ENCODE measurements around the gene ICAM4. TPM values are rescaled to one million over a fixed set of nuclear protein-coding genes. Genes with fewer than 3 reads are reported as not detected.
A peak's percentile ranks its signal among the peaks of the same experiment; 100 is the strongest.

ICAM4 gene
- total RNA-seq, 1 donor from 2014 or later = not detected

- DNase-seq (ENCODE audit: low spot score) = peak; percentile 93
- H3K36me3 ChIP-seq = no peaks in the 10 kb centered on the region
- Mint-ChIP-seq H3K4me3 (peak overlapping the region; percentile 81), H3K27ac (no peak overlapping the region), H3K36me3 (no peaks in the 10 kb centered on the region), H3K27me3 (ENCODE audit: insufficient read depth, low read depth) (peaks cover 89% of the 10 kb centered on the region), H3K9me3 (peaks cover 3% of the 10 kb centered on the region), H3K4me1 (peaks cover 32% of the 10 kb centered on the region)
- H3K4me3 ChIP-seq = peak overlapping the region; percentile 39
- H3K79me2 ChIP-seq (ENCODE audit: low read depth) = no peaks in the 10 kb centered on the region
- no peak overlapping the region for H3K27ac ChIP-seq
- H3K4me2 ChIP-seq = peak overlapping the region; percentile 75
- H3F3A ChIP-seq (ENCODE audit: low read depth) = peaks cover 72% of the 10 kb centered on the region
- H2AFZ ChIP-seq (replicated peaks) = peak overlapping the region; percentile 31
- peak; percentile 8 for TF ChIP-seq EZH2 (IDR thresholded peaks at IDR 0.05)
- TF ChIP-seq EZH2phosphoT487 (IDR thresholded peaks at IDR 0.05) = no peak
- H3K9ac ChIP-seq = no peak overlapping the region
- peaks cover 9% of the 10 kb centered on the region for H3K4me1 ChIP-seq
- H3K27me3 ChIP-seq = peaks cover 100% of the 10 kb centered on the region
- no peaks in the 10 kb centered on the region for H3K9me3 ChIP-seq (ENCODE audit: low read depth)
- H4K20me1 ChIP-seq (ENCODE audit: low read depth) = peaks cover 76% of the 10 kb centered on the region
Measured at GRCh38 chr19:10292206-10292788, 5.5 kb downstream of the ICAM4 start.

- Histone ChIP-seq H3K4me2 (peak overlapping the region; percentile 75), H3K27ac (no peak overlapping the region), H2AFZ (replicated peaks) (peak overlapping the region; percentile 31), H3F3A (ENCODE audit: low read depth) (peaks cover 70% of the 10 kb centered on the region), H3K36me3 (no peaks in the 10 kb centered on the region), H4K20me1 (ENCODE audit: low read depth) (peaks cover 69% of the 10 kb centered on the region), H3K4me3 (peak overlapping the region; percentile 39), H3K4me1 (peaks cover 9% of the 10 kb centered on the region), H3K79me2 (ENCODE audit: low read depth) (no peaks in the 10 kb centered on the region), H3K9me3 (ENCODE audit: low read depth) (no peaks in the 10 kb centered on the region), H3K9ac (no peak overlapping the region), H3K27me3 (peaks cover 100% of the 10 kb centered on the region)
- Mint-ChIP-seq H3K27ac (peak overlapping the region; percentile 48), H3K4me1 (peaks cover 32% of the 10 kb centered on the region), H3K36me3 (no peaks in the 10 kb centered on the region), H3K4me3 (peak overlapping the region; percentile 81), H3K9me3 (peaks cover under 1% of the 10 kb centered on the region), H3K27me3 (ENCODE audit: insufficient read depth, low read depth) (peaks cover 87% of the 10 kb centered on the region)
- TF ChIP-seq, protein P1, sequence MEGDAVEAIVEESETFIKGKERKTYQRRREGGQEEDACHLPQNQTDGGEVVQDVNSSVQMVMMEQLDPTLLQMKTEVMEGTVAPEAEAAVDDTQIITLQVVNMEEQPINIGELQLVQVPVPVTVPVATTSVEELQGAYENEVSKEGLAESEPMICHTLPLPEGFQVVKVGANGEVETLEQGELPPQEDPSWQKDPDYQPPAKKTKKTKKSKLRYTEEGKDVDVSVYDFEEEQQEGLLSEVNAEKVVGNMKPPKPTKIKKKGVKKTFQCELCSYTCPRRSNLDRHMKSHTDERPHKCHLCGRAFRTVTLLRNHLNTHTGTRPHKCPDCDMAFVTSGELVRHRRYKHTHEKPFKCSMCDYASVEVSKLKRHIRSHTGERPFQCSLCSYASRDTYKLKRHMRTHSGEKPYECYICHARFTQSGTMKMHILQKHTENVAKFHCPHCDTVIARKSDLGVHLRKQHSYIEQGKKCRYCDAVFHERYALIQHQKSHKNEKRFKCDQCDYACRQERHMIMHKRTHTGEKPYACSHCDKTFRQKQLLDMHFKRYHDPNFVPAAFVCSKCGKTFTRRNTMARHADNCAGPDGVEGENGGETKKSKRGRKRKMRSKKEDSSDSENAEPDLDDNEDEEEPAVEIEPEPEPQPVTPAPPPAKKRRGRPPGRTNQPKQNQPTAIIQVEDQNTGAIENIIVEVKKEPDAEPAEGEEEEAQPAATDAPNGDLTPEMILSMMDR (IDR thresholded peaks at IDR 0.05) = no peak
- TF ChIP-seq EZH2phosphoT487 (IDR thresholded peaks at IDR 0.05) (peak; percentile 12), EZH2 (IDR thresholded peaks at IDR 0.05) (peak; percentile 51)
- DNase-seq (ENCODE audit: low spot score) = peak; percentile 49
Measured at GRCh38 chr19:10292789-10293636, 6.3 kb downstream of the ICAM4 start.

DNA sequence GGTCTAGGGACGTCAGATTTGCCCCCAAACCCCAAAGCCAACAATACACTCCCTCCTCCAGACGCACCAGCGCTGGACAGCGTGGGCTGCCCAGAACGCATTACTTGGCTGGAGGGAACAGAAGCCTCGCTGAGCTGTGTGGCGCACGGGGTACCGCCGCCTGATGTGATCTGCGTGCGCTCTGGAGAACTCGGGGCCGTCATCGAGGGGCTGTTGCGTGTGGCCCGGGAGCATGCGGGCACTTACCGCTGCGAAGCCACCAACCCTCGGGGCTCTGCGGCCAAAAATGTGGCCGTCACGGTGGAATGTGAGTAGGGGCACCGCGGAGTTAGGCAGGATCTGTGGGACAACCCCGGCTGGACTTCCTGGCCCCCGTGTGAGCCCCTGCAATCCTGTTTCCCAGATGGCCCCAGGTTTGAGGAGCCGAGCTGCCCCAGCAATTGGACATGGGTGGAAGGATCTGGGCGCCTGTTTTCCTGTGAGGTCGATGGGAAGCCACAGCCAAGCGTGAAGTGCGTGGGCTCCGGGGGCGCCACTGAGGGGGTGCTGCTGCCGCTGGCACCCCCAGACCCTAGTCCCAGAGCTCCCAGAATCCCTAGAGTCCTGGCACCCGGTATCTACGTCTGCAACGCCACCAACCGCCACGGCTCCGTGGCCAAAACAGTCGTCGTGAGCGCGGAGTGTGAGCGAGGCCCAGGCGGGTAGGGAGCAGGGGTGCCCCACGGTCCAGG lies 7.0 kb downstream of the ICAM4 start:
- TF ChIP-seq EZH2phosphoT487 (IDR thresholded peaks at IDR 0.05) (peak; percentile 73), EZH2 (IDR thresholded peaks at IDR 0.05) (peak; percentile 61)
- TF ChIP-seq, protein P1 (IDR thresholded peaks at IDR 0.05) = no peak
- Histone ChIP-seq H3K36me3 (no peaks in the 10 kb centered on the region), H3K9me3 (ENCODE audit: low read depth) (no peaks in the 10 kb centered on the region), H3K79me2 (ENCODE audit: low read depth) (no peaks in the 10 kb centered on the region), H4K20me1 (ENCODE audit: low read depth) (peaks cover 67% of the 10 kb centered on the region), H3K4me1 (peaks cover 9% of the 10 kb centered on the region), H2AFZ (replicated peaks) (no peak overlapping the region), H3K27me3 (peaks cover 100% of the 10 kb centered on the region), H3F3A (ENCODE audit: low read depth) (peaks cover 66% of the 10 kb centered on the region), H3K4me3 (no peak overlapping the region), H3K27ac (no peak overlapping the region), H3K9ac (no peak overlapping the region), H3K4me2 (no peak overlapping the region)
- Mint-ChIP-seq H3K4me1 (peaks cover 28% of the 10 kb centered on the region), H3K27me3 (ENCODE audit: insufficient read depth, low read depth) (peaks cover 80% of the 10 kb centered on the region), H3K27ac (no peak overlapping the region), H3K36me3 (no peaks in the 10 kb centered on the region), H3K9me3 (no peaks in the 10 kb centered on the region), H3K4me3 (peak overlapping the region; percentile 81)
- DNase-seq (ENCODE audit: low spot score) = peak; percentile 14

All from neural progenitor cell (in vitro differentiated cells).